Spleen (tissue), 11 donors: ENCODE measurements around the gene MED28. TPM values are rescaled to one million over a fixed set of nuclear protein-coding genes. Genes with fewer than 3 reads are reported as not detected.

ENCODE experiments used
- DNase-seq: peaks from one replicate; pipeline ENCODE4 v3.0.0-alpha.2; 2020
- H3K27ac ChIP-seq, 8 donors: fragments of 200-600 bp; sonication (generic) in 7 of 8; 1 replicate in 4 of 8; 2 replicates in 4 of 8; pipeline versions ENCODE4 v1.5.0 to v1.8.0; 2016 to 2021; ENCODE audit warnings: inconsistent platforms in 4 of 8, mild to moderate bottlenecking in 4 of 8, moderate library complexity in 1 of 8
- H3K27me3 ChIP-seq, 7 donors: fragments of 200-600 bp; sonication (generic) in 6 of 7; replicated peaks in 1 of 7; 1 replicate in 4 of 7; 2 replicates in 3 of 7; pipeline versions ENCODE4 v1.5.0 to v1.8.0; 2016 to 2021; ENCODE audit warnings: inconsistent platforms in 3 of 7, mild to moderate bottlenecking in 1 of 7
- H3K36me3 ChIP-seq, 6 donors: fragments of 200-600 bp; sonication (generic) in 5 of 6; 1 replicate in 4 of 6; 2 replicates in 2 of 6; pipeline versions ENCODE4 v1.5.0 to v1.8.0; 2016 to 2021; ENCODE audit warnings: inconsistent platforms in 2 of 6
- H3K4me1 ChIP-seq, 6 donors: fragments of 200-600 bp; sonication (generic) in 5 of 6; 1 replicate in 3 of 6; 2 replicates in 3 of 6; pipeline versions ENCODE4 v1.5.0 to v1.8.0; 2016 to 2021; ENCODE audit warnings: inconsistent platforms in 3 of 6
- H3K4me3 ChIP-seq, 8 donors: fragments of 200-600 bp; sonication (generic) in 7 of 8; 1 replicate in 4 of 8; 2 replicates in 4 of 8; pipeline versions ENCODE4 v1.5.0 to v1.8.0; 2016 to 2021; ENCODE audit warnings: inconsistent platforms in 4 of 8, mild to moderate bottlenecking in 4 of 8, moderate library complexity in 2 of 8
- H3K9me3 ChIP-seq, 8 donors: fragments of 200-600 bp; sonication (generic) in 7 of 8; 1 replicate in 4 of 8; 2 replicates in 4 of 8; pipeline versions ENCODE4 v1.5.0 to v1.8.0; 2016 to 2021; ENCODE audit warnings: inconsistent platforms in 4 of 8
- POLR2A ChIP-seq, 3 donors: fragments of 450-650 bp; IDR thresholded peaks; one replicate each; pipeline ENCODE4 v1.5.1; 2017; ENCODE audit warnings: antibody characterized with exemption in 3 of 3, mild to moderate bottlenecking in 1 of 3
- POLR2AphosphoS5 ChIP-seq, 3 donors: sonication (generic); formaldehyde crosslinking; IDR thresholded peaks; one replicate each; pipeline ENCODE4 v1.5.1; 2017; ENCODE audit warnings: antibody characterized with exemption in 3 of 3
- WGBS, 5 donors: extraction: QIAGEN DNeasy Blood & Tissue Kit in 3 of 5; methylation state at CpG; one replicate each; pipeline versions ENCODE4 v1.1.5 to v1.1.7; 2013 to 2018; 5-methylcytosine and 5-hydroxymethylcytosine counted together
- intact Hi-C: fragments of 100-400 bp; cut with DNase I; formaldehyde crosslinking; loops from one replicate; pipeline ENCODE4 v1.15.0; 2023; ENCODE audit warnings: low total_unique reads
- polyA plus RNA-seq, 3 donors: library from polyadenylated mRNA; stranded (reverse); fragments of 200-250 nt; gene quantifications; one replicate each; pipeline ENCODE4 v1.2.1, GENCODE V29; 2013
- total RNA-seq, 7 donors: library from RNA; depleted of rRNA in 3 of 7; stranded (reverse); fragments of >200 nt in 3 of 7; fragmentation: NEBNext Ultra II Directional in 4 of 7; extraction: Animal tissue kit (Norgen Biotek cat#: 25700) in 4 of 7; gene quantifications; one replicate each; pipeline versions ENCODE4 v1.1.0 to v1.2.1, GENCODE V29; 2016 to 2021
- TF ChIP-seq, protein P1 (sequence below), 11 experiments: fragments of 200-600 bp in 7 of 11; fragments of 450-650 bp in 4 of 11; sonication (generic) in 4 of 11; IDR thresholded peaks in 8 of 11; conservative IDR thresholded peaks in 3 of 11; 1 replicate in 7 of 11; 2 replicates in 4 of 11; pipeline versions ENCODE4 v1.4.0 to v1.8.0; 2016 to 2021; ENCODE audit warnings: antibody characterized with exemption in 11 of 11, inconsistent platforms in 4 of 11, mild to moderate bottlenecking in 1 of 11
- donor health status: healthy with polysubstance abuse.
- donor health status: DM: no; HTN: no; CAD: no; lungs with moderate emphysema.
- donor health status: DM: no; HTN: no; CAD: no.
- donor health status: Bipolar disorder and iron deficiency.
- donor health status: healthy.
- donor health status: DM: no; HTN: no; CAD: no.
- donor health status: DM: yes; HTN: yes; CAD: no.

The MED28 gene
- total and polyA plus RNA-seq, 10 donors: 8.9 to 62.5 (median 24.5) TPM

DNA sequence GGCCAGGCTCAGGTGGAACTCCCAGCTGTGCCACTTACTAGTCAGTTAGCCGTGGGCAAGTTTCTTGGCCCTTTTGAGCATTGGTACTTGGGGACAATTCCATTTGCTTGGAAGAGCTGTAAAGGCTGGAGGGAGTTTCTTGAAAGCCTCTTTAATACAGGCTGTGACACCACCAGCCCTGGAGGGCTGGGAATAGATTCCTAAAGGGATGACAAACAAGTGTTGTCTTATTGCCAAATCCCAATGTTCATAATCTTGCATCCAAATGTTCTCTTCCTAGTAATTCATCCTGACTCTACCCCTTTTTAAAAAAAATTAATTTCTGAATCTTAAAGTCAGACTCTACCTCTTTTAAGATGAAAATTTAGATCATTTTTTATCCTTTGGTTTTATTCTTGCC, 14.6 kb upstream of the MED28 start:
- WGBS, 5 donors: 57 to 100% (median 95%) methylated on average over 1 of the region's 1 CpG
- no peak overlapping the region for H3K27ac ChIP-seq

DNA sequence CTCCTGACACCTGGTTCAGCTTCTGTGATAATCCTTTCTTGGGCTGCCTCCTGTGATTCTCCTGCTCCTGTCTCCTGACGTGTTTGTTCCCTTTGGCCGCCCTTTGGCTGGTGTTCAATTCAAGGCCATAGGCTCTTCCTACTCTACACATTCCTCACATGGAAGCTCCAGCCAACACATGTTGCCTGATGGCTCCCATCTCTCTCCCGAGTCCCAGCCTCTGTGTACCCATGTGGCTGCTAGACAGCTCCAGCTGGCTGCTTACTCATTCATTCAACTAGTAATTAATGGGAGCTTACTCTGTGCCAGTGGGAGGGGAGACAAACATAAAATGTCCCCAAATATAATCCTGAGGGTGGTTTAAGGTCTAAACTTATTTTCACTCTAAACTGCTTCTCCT, 9.2 kb upstream of the MED28 start:
- intact Hi-C loops: no loop called here
- 69 to 97% (median 87%) methylated on average over 3 of the region's 3 CpGs for WGBS, 5 donors
- peaks cover 0 to 93% (median 65%) of the 10 kb centered on the region in 6 donors for H3K36me3 ChIP-seq
- no peaks in the 10 kb centered on the region for H3K27me3 ChIP-seq
- no peaks in the 10 kb centered on the region for H3K4me1 ChIP-seq
- H3K4me3 ChIP-seq: no peak overlapping the region
- no peaks in the 10 kb centered on the region for H3K9me3 ChIP-seq
- TF ChIP-seq, protein P1, sequence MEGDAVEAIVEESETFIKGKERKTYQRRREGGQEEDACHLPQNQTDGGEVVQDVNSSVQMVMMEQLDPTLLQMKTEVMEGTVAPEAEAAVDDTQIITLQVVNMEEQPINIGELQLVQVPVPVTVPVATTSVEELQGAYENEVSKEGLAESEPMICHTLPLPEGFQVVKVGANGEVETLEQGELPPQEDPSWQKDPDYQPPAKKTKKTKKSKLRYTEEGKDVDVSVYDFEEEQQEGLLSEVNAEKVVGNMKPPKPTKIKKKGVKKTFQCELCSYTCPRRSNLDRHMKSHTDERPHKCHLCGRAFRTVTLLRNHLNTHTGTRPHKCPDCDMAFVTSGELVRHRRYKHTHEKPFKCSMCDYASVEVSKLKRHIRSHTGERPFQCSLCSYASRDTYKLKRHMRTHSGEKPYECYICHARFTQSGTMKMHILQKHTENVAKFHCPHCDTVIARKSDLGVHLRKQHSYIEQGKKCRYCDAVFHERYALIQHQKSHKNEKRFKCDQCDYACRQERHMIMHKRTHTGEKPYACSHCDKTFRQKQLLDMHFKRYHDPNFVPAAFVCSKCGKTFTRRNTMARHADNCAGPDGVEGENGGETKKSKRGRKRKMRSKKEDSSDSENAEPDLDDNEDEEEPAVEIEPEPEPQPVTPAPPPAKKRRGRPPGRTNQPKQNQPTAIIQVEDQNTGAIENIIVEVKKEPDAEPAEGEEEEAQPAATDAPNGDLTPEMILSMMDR (IDR thresholded peaks at IDR 0.05 in 8 of 11, conservative IDR thresholded peaks at IDR 0.05 in 3 of 11): no peak
- TF ChIP-seq POLR2AphosphoS5 (IDR thresholded peaks at IDR 0.05): no peak
- TF ChIP-seq POLR2A (IDR thresholded peaks at IDR 0.05): no peak
- no peak overlapping the region for H3K27ac ChIP-seq
- no peak for DNase-seq

More for the DNA sequence above, 14.6 kb upstream of the MED28 start:
- Histone ChIP-seq H3K9me3 (no peaks in the 10 kb centered on the region), H3K4me3 (no peak overlapping the region), H3K36me3 (peaks cover 0 to 100% (median 73%) of the 10 kb centered on the region in 6 donors), H3K4me1 (peaks cover 0 to 21% (median 13%) of the 10 kb centered on the region in 6 donors), H3K27me3 (no peaks in the 10 kb centered on the region)
- DNase-seq: no peak
- intact Hi-C loops: no loop called here
- TF ChIP-seq, protein P1 (IDR thresholded peaks at IDR 0.05 in 8 of 11, conservative IDR thresholded peaks at IDR 0.05 in 3 of 11): no peak
- TF ChIP-seq POLR2AphosphoS5 (IDR thresholded peaks at IDR 0.05) (no peak), POLR2A (IDR thresholded peaks at IDR 0.05) (no peak)

DNA sequence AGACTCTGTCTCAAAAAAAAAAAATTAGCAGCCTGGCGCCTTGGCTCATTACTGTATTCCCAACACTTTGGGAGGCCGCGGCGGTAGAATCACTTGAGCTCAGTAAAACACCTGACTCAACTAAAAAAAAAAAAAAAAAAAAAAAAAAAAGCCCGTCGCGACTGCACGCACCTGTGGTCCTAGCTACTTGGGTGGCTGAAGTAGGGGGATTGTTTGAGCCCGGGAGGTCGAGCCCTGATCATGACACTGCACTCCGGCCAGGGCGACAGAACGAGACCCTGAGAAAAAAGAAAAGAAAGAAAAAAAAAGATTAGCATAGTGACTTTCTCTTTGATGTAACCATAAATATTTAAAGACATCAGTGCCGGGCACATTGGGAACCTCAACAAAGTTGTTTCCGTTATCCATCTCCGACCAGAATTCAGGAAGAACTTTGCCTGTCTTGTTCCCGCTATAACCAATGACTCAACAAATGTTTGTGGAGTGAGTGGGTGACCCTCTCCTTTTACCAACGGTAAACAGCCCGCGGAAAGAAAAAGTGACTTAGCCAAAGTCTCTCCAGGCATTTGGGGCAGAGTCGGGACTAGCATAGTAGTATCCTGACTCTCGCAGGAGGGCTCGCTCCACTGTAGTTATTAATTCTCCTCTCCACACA, 553 bp upstream of the MED28 start:
- intact Hi-C loops: no loop called here
- DNase-seq: peak; percentile 80

DNA sequence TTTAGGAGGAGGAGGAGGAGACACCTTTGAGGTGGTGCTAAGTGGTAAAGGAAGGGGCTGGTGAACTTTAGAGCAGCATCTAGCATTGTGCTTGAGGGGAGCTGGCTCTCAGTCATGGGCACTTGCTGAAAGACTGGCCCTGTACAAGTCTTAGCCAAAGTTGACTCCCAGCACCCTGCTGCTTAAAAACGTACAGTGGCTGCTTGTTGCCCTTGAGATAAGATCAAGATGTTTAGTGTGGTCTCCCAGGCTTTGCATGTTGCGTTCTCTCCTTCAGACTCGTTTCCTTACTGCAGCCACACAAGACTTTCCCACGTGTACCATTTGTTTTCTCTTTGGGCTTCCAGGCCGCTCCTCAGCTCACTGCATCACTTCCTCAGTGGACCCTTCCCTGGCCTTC, 1.8 kb downstream of the MED28 start:
- peaks cover 24 to 71% (median 58%) of the 10 kb centered on the region in 6 donors for H3K4me1 ChIP-seq
- no peaks in the 10 kb centered on the region for H3K27me3 ChIP-seq
- peak overlapping the region in 6 of 8 donors; percentile 60 to 89 (median 84) for H3K4me3 ChIP-seq
- 41 to 54% (median 45%) methylated on average over 5 of the region's 5 CpGs for WGBS, 5 donors
- intact Hi-C loops: no loop called here
- TF ChIP-seq POLR2AphosphoS5 (IDR thresholded peaks at IDR 0.05) (no peak), POLR2A (IDR thresholded peaks at IDR 0.05) (no peak)
- TF ChIP-seq, protein P1 (IDR thresholded peaks at IDR 0.05 in 8 of 11, conservative IDR thresholded peaks at IDR 0.05 in 3 of 11): no peak
- no peaks in the 10 kb centered on the region for H3K9me3 ChIP-seq
- H3K27ac ChIP-seq: no peak overlapping the region
- H3K36me3 ChIP-seq: peaks cover 0 to 53% (median 32%) of the 10 kb centered on the region in 6 donors
- no peak for DNase-seq

More for the DNA sequence above, 553 bp upstream of the MED28 start:
- peaks cover 0 to 36% (median 11%) of the 10 kb centered on the region in 6 donors for H3K36me3 ChIP-seq
- peak overlapping the region; percentile 60 to 95 (median 86) for H3K4me3 ChIP-seq
- WGBS, 5 donors: 0 to 9% (median 2%) methylated on average over 23 of the region's 23 CpGs
- no peaks in the 10 kb centered on the region for H3K9me3 ChIP-seq
- peaks cover 20 to 56% (median 48%) of the 10 kb centered on the region in 6 donors for H3K4me1 ChIP-seq
- H3K27me3 ChIP-seq: no peaks in the 10 kb centered on the region
- H3K27ac ChIP-seq: peak overlapping the region; percentile 77 to 94 (median 86)
- TF ChIP-seq POLR2A (IDR thresholded peaks at IDR 0.05) (no peak), POLR2AphosphoS5 (IDR thresholded peaks at IDR 0.05) (no peak)
- TF ChIP-seq, protein P1 (IDR thresholded peaks at IDR 0.05 in 8 of 11, conservative IDR thresholded peaks at IDR 0.05 in 3 of 11): no peak
